ENCODE measurements around the gene ARHGAP25.

DNA sequence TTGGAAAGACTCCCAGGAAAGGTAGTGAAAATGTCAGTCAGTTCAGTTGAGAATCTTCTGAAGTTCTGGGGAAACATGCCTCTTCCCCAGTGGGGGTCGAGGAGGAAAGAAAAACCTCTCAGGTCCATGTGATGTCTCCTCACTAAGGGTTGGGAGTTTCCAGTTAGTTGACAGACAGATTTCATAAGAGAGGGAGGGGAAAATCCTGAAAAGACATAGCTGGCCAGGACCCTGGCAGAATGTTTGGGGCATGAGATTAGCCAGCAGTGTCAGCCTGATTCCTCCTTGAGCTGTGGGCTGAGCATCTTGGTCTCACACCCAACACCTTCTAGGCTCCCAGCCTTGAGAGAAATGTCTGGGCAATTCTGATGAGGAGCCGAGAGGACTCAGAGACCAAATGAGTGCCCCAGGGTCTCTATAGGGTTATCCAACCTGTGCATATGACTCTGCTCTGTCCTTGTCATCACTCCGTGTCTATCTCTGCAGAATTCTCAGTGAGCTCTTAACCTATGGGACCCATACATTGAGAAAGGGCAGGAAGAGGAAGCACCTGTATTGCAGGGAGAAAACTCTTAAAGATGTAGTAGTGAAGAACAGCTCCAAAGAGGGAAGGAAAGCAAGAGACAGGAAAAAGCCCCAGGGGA is 122.7 kb downstream of the ARHGAP25 start:
- TF ChIP-seq POLR2A (IDR thresholded peaks at IDR 0.05): no peak
- TF ChIP-seq, protein P1, sequence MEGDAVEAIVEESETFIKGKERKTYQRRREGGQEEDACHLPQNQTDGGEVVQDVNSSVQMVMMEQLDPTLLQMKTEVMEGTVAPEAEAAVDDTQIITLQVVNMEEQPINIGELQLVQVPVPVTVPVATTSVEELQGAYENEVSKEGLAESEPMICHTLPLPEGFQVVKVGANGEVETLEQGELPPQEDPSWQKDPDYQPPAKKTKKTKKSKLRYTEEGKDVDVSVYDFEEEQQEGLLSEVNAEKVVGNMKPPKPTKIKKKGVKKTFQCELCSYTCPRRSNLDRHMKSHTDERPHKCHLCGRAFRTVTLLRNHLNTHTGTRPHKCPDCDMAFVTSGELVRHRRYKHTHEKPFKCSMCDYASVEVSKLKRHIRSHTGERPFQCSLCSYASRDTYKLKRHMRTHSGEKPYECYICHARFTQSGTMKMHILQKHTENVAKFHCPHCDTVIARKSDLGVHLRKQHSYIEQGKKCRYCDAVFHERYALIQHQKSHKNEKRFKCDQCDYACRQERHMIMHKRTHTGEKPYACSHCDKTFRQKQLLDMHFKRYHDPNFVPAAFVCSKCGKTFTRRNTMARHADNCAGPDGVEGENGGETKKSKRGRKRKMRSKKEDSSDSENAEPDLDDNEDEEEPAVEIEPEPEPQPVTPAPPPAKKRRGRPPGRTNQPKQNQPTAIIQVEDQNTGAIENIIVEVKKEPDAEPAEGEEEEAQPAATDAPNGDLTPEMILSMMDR (IDR thresholded peaks at IDR 0.05): no peak

Measured in body of pancreas (tissue), 4 donors.